HG03097 (cell line): ENCODE results near the gene PTPRG.
"Not testable (repeated sequence)": the region's sequence is repeated elsewhere in the genome, so short reads cannot be mapped to it uniquely, and the experiment has no call there.

Experiments
- ATAC-seq: cut with Tn5 transposase; IDR thresholded peaks from one replicate; pipeline ENCODE4 v1.9.1; 2021; ENCODE audit not compliant: unreplicated experiment, low FRiP score

PTPRG gene

GRCh38 chr3:61680617-61681016 lies 119.2 kb downstream of the PTPRG start:
- no peak for ATAC-seq

- no peak for ATAC-seq
Observed at GRCh38 chr3:61681636-61682035, 120.3 kb downstream of the PTPRG start.

DNA sequence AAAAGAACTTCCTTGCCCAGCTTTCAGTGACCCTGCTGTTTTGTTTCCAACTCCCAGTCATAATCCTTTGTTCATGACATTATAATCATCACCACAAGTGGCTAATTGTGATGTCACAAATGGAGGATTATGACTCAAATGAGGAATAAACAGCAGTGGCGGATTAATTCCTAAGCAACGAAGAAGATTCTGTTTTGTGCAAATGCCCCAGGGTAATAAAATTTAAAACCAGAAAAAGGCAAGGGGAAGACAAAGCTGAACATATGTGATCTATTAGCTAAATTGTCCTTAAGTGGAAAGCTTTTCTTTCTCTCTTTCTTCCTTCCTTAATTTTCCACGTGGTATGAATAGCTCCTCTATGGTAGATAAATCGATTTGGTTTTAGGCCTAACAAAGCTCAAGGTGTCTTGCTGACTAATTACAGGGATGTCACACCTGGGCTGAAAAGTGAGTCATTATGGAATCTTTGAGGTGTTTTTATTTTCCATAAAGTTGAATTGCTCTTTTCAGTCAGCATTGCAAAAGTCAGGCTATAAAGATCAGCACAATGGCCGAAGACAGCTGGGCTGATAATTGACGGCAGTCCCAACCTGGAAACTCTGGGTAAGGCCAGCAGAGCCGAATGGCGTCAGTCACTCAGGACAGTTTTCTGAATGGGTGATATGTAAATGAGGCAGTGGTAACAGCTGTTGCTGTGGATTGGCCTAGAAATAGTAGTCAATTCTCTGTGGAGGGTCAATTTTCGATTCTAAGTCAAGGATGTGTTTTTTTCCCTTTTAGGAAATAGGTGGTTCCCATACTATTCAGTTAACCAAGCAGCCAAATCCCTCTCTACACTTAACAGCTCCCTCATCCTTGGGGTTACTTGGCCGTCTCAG lies 121.5 kb downstream of the PTPRG start:
- ATAC-seq: no peak

GRCh38 chr3:61683549-61684236 lies 122.3 kb downstream of the PTPRG start:
- no peak for ATAC-seq

DNA sequence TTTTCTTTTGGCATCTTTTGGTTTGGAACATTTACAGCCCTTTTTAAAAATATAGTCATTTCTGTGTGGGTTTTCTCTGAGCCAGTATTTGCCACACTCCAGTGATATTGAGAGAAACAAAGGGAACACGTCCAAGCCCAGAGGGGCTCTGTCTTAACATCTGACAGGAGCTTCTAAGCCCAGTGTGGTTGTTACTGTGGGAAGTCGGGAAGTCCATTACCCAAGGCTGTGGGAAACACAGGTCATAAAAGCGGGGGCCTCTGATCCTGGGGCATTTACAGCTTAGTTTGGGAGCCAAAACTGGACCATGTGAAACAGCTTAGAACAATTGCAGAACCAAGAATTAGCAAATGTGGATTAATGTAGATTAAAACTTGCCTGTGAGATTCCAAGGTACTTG lies 123.0 kb downstream of the PTPRG start:
- ATAC-seq: no peak

DNA sequence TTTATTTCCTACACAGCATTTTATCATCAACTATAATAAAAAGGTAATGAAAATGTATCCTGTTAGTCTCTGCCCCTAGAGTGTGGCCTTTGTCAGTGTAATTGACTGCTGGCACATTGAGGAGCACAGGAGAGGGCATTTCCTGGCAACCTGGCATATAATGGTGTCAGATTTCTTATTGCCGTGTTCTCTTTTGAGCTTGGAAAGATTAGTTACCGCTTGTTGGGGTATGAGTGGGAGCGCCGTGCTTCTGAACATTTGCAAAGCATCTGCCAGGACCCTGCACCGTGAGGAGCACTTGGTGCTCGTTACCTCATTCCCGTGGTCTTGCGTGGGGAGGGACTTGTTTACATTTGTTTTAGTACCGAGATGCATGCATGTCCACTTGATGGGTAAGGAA lies 124.4 kb downstream of the PTPRG start:
- no peak for ATAC-seq

DNA sequence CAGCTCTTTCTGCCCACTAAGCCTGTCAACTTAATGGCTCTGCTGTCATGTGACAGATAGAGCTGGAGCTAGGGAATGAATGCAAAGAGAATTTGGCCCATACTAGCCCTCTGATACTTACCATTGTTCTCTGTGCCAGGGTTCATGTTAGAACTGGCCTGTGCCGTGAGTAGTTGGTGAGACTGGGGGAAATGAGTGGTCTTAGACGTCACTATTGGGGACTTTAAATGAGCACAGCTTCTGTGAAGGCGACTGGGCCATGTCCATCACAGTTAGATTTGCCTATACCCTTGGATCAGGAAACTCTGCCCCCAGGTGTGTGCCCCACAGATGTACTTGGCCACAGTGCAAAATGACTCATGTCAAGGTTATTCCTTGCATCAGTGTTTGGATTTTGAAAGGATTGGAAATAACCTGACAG lies 124.9 kb downstream of the PTPRG start:
- no peak for ATAC-seq

DNA sequence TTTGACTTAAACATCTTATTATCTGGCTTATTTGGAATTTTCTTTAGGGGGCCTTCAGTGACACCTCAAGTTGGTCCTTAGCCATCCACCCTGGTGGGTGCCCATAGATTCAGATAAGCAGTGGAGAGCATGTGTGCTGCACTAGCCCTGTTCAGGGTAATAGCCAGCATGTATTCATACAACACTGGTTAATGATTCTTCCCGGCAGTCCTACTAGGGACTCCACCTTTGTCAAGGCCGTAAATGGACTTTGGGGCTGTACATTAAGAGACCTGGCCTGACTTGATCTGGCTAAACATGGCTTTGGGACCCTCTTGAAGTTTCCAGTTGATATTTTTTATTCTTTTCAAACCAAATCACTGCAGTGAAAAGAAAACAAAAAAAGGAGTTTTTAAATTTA lies 125.8 kb downstream of the PTPRG start:
- ATAC-seq: no peak

GRCh38 chr3:61687663-61688306 lies 126.4 kb downstream of the PTPRG start:
- ATAC-seq: no peak

DNA sequence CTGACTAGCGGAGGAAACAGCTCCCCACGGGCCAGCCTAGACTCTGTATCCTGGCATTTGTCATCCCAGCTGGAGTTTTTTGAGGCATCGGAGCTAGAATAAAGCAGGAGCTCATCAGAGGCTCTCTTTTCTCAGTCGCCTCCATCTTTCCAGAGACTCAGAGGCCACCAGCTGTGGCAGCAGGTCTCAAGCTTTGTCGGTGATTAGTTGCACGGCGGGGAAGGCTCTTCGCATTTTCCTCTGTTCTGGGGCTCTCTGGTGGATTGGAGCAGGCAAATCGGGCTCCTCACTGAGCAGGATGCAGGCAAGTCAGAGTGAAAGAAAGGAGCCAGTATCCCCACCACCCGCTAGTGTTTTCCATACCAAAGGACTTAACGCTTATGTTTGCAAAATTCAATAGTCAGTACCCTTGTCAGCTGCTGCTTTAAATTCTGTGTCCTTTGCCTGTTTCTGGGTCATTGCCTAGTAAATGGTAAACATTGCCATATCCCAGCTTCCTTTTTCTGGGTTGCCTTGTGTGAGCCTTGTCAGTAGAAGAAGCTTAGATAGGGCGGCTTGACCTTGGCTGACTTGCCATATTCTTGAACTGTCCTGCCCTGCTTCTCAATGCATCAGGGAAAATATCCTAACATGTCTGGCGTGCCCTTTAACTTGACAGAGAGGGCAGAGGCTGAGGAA lies 127.1 kb downstream of the PTPRG start:
- no peak for ATAC-seq

GRCh38 chr3:61690016-61690415 lies 128.6 kb downstream of the PTPRG start:
- no peak for ATAC-seq

- no peak for ATAC-seq
Observed at GRCh38 chr3:61691466-61691865, 130.1 kb downstream of the PTPRG start.

DNA sequence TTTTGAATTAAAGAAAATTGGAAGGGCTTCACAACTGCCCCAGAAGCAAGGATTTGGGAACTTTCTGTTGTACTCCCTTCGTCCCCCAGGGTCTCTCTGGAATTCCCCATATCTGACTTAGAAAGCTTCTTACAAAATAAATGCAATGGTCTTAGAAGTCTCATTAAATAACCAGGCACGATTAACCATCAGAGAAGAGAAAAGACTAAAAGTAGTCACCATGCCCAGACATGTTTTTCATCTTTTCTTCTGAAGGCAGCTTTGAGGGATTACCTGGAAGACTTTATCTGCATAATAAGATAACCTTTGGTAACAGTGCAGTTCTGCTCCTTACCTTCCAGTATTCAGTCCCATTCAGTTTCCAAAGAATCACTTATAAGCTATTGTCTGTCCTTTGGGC lies 135.9 kb downstream of the PTPRG start:
- ATAC-seq: no peak

GRCh38 chr3:61698278-61699072 lies 137.1 kb downstream of the PTPRG start:
- not testable (repeated sequence) for ATAC-seq

DNA sequence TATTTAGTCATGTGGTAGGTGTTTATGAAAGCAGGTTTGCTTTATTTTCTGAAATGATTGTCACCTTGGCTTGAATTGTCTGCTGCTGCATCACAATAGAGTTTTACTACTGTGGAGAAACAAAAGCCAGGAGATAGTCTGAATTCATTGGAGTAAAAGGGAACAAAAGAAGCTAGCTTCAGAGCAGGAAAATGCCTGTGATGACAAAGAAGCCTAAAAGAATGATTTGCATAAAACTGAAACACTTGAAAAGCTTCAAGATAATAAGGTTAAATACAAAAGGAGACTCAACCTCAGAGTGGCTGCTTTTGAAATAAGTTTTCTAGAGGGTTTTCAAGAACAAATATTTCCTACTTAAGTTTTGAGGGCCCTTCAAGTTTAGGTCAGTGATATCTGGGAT lies 138.3 kb downstream of the PTPRG start:
- no peak for ATAC-seq

DNA sequence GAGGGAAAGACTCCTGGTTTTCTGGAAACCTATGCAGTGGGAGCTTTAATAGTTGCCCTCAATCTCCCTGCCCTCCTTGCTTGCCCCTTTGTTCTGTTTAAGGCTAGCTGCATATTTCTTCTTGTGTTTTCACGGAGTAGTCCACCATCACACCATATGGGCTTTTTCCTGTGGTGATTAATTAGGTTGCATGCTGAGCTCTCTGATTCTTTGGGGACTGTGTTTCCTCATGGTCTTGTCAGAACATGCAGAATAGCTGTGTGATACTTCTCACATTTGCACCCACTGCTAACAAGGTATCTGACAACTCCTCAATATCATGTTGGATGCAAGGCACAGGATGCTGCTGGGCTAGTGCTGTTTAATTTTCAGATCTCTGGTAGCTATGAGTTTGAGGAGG lies 139.6 kb downstream of the PTPRG start:
- no peak for ATAC-seq

- ATAC-seq: no peak
Observed at GRCh38 chr3:61702453-61702852, 141.1 kb downstream of the PTPRG start.

GRCh38 chr3:61704807-61705206 lies 143.4 kb downstream of the PTPRG start:
- no peak for ATAC-seq

- ATAC-seq: no peak
Observed at GRCh38 chr3:61707492-61707891, 146.1 kb downstream of the PTPRG start.

DNA sequence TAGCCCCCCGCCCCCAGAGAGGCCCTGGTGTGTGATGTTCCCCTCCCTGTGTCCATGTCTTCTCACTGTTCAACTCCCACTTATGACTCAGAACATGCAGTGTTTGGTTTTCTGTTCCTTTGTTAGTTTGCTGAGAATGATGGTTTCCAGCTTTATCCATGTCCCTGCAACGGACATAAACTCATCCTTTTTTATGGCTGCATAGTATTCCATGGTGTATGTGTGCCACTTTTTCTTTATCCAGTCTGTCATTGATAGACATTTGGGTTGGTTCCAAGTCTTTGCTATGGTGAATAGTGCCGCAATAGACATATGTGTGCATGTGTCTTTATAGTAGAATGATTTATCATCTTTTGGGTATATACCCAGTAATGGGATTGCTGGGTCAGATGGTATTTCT lies 149.5 kb downstream of the PTPRG start:
- ATAC-seq: not testable (repeated sequence)
